ENCODE measurements around the gene FBXO34. TPM values are rescaled to one million over a fixed set of nuclear protein-coding genes. Genes with fewer than 3 reads are reported as not detected.

FBXO34 gene
- total RNA-seq, 4 donors from 2014 or later, result 28.1 to 75.3 (median 43.1) TPM

GRCh38 chr14:55401751-55402150 is 130.5 kb downstream of the FBXO34 start:
- TF ChIP-seq POLR2A (IDR thresholded peaks at IDR 0.05), result no peak
- no peak for TF ChIP-seq CTCF (IDR thresholded peaks at IDR 0.05)
- no peak for DNase-seq
- Histone ChIP-seq H3K27me3 (no peaks in the 10 kb centered on the region), H3K9me3 (no peaks in the 10 kb centered on the region), H3K36me3 (no peaks in the 10 kb centered on the region), H3K4me1 (no peaks in the 10 kb centered on the region), H3K27ac (no peak overlapping the region), H3K4me3 (no peak overlapping the region)

Small RNA genes lying within 50 kb of the gene (small RNA-seq; reads per million reads assigned to genes)
- gene AL356801.1, result 0 reads per million in 2 donors

Other genes with a start within 250 kb of the FBXO34 start
- 1 to 10 TPM in 2 of 4 donors, under 1 TPM in 2; 0.70 to 2.5 (median 1.0) TPM for gene WDHD1, start 244.3 kb upstream of the FBXO34 start, total RNA-seq
- gene SOCS4, start 244.2 kb upstream of the FBXO34 start, total RNA-seq, result 10 to 100 TPM in 3 of 4 donors, 1 to 10 TPM in 1; 10.0 to 18.2 (median 10.7) TPM
- gene MAPK1IP1L, start 219.8 kb upstream of the FBXO34 start, total RNA-seq, result 10 to 100 TPM; 27.2 to 56.6 (median 35.2) TPM
- gene LGALS3, start 142.2 kb upstream of the FBXO34 start, total RNA-seq, result 1,000 to 10,000 TPM in 3 of 4 donors, 100 to 1,000 TPM in 1; 242 to 1,284 (median 1,203) TPM
- gene DLGAP5, start 79.8 kb upstream of the FBXO34 start, total RNA-seq, result 1 to 10 TPM; 2.1 to 9.9 (median 4.4) TPM
- 10 to 100 TPM; 10.3 to 18.9 (median 13.9) TPM for gene ATG14, start 140.4 kb downstream of the FBXO34 start, total RNA-seq
- not detected for gene TBPL2, start 169.2 kb downstream of the FBXO34 start, total RNA-seq

Data from Peyer's patch (tissue), 4 donors.